Measurements from ENCODE around the gene FBLN7. TPM values are rescaled to one million over a fixed set of nuclear protein-coding genes. Genes with fewer than 3 reads are reported as not detected.

FBLN7 gene
- total and polyA plus RNA-seq, 2 experiments from 2014 or later = 0.16 TPM; not detected in 1

- Histone ChIP-seq H2AFZ (no peak overlapping the region), H3K9me2 (ENCODE audit: insufficient read depth) (no peaks in the 10 kb centered on the region), H3K4me3 (no peak overlapping the region), H3K27ac (ENCODE audit: low read depth) (no peak overlapping the region), H3K36me3 (ENCODE audit: insufficient read depth) (no peaks in the 10 kb centered on the region), H3K4me1 (ENCODE audit: insufficient read depth) (peaks cover 5% of the 10 kb centered on the region; the same call in 1 of the 2 replicates), H4K20me1 (replicated peaks; ENCODE audit: insufficient read depth) (no peaks in the 10 kb centered on the region), H3F3A (replicated peaks; ENCODE audit: low read depth) (no peaks in the 10 kb centered on the region), H3K27me3 (ENCODE audit: insufficient read depth) (peaks cover 34% of the 10 kb centered on the region), H3K79me2 (replicated peaks; ENCODE audit: insufficient read depth) (no peaks in the 10 kb centered on the region), H3K4me2 (no peak overlapping the region)
- Mint-ChIP-seq H3K36me3 (ENCODE audit: low read depth) (no peaks in the 10 kb centered on the region), H3K27me3 (ENCODE audit: insufficient read depth, low read depth, poor library complexity) (peaks cover 36% of the 10 kb centered on the region), H3K27ac (no peak overlapping the region), H3K4me1 (peaks cover 6% of the 10 kb centered on the region; the same call in 1 of the 3 replicates), H3K9me3 (no peaks in the 10 kb centered on the region; the same call in 2 of the 3 replicates), H3K4me3 (no peak overlapping the region)
- DNase-seq (ENCODE audit: low spot score) (no peak), ATAC-seq (no peak)
- TF ChIP-seq POLR2AphosphoS5 (IDR thresholded peaks at IDR 0.05; ENCODE audit: low read depth) = no peak
- TF ChIP-seq REST (IDR thresholded peaks at IDR 0.05; ENCODE audit: unreplicated experiment) = no peak
- TF ChIP-seq ETS1 (IDR thresholded peaks at IDR 0.05) = no peak
- no peak for TF ChIP-seq NANOG (IDR thresholded peaks at IDR 0.05; ENCODE audit: borderline replicate concordance)
- TF ChIP-seq EZH2 (IDR thresholded peaks at IDR 0.05; ENCODE audit: low read depth, unreplicated experiment) = no peak
- TF ChIP-seq, protein P1, sequence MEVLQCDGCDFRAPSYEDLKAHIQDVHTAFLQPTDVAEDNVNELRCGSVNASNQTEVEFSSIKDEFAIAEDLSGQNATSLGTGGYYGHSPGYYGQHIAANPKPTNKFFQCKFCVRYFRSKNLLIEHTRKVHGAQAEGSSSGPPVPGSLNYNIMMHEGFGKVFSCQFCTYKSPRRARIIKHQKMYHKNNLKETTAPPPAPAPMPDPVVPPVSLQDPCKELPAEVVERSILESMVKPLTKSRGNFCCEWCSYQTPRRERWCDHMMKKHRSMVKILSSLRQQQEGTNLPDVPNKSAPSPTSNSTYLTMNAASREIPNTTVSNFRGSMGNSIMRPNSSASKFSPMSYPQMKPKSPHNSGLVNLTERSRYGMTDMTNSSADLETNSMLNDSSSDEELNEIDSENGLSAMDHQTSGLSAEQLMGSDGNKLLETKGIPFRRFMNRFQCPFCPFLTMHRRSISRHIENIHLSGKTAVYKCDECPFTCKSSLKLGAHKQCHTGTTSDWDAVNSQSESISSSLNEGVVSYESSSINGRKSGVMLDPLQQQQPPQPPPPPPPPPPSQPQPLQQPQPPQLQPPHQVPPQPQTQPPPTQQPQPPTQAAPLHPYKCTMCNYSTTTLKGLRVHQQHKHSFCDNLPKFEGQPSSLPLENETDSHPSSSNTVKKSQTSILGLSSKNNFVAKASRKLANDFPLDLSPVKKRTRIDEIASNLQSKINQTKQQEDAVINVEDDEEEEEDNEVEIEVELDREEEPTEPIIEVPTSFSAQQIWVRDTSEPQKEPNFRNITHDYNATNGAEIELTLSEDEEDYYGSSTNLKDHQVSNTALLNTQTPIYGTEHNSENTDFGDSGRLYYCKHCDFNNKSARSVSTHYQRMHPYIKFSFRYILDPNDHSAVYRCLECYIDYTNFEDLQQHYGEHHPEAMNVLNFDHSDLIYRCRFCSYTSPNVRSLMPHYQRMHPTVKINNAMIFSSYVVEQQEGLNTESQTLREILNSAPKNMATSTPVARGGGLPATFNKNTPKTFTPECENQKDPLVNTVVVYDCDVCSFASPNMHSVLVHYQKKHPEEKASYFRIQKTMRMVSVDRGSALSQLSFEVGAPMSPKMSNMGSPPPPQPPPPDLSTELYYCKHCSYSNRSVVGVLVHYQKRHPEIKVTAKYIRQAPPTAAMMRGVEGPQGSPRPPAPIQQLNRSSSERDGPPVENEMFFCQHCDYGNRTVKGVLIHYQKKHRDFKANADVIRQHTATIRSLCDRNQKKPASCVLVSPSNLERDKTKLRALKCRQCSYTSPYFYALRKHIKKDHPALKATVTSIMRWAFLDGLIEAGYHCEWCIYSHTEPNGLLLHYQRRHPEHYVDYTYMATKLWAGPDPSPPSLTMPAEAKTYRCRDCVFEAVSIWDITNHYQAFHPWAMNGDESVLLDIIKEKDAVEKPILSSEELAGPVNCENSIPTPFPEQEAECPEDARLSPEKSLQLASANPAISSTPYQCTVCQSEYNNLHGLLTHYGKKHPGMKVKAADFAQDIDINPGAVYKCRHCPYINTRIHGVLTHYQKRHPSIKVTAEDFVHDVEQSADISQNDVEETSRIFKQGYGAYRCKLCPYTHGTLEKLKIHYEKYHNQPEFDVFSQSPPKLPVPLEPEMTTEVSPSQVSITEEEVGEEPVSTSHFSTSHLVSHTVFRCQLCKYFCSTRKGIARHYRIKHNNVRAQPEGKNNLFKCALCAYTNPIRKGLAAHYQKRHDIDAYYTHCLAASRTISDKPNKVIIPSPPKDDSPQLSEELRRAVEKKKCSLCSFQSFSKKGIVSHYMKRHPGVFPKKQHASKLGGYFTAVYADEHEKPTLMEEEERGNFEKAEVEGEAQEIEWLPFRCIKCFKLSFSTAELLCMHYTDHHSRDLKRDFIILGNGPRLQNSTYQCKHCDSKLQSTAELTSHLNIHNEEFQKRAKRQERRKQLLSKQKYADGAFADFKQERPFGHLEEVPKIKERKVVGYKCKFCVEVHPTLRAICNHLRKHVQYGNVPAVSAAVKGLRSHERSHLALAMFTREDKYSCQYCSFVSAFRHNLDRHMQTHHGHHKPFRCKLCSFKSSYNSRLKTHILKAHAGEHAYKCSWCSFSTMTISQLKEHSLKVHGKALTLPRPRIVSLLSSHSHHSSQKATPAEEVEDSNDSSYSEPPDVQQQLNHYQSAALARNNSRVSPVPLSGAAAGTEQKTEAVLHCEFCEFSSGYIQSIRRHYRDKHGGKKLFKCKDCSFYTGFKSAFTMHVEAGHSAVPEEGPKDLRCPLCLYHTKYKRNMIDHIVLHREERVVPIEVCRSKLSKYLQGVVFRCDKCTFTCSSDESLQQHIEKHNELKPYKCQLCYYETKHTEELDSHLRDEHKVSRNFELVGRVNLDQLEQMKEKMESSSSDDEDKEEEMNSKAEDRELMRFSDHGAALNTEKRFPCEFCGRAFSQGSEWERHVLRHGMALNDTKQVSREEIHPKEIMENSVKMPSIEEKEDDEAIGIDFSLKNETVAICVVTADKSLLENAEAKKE (CRISPR knock-in tag; IDR thresholded peaks at IDR 0.05) = no peak
- no peak for TF ChIP-seq EZH2phosphoT487 (IDR thresholded peaks at IDR 0.05; ENCODE audit: unreplicated experiment)
- TF ChIP-seq ZNF114 (CRISPR knock-in tag; IDR thresholded peaks at IDR 0.05) = no peak
- TF ChIP-seq ZNF331 (CRISPR knock-in tag; IDR thresholded peaks at IDR 0.05; ENCODE audit: low read depth) = no peak
- no peak for TF ChIP-seq CREB1 (CRISPR knock-in tag; IDR thresholded peaks at IDR 0.05; ENCODE audit: low read depth)
- no peak for TF ChIP-seq JUNB (IDR thresholded peaks at IDR 0.05; ENCODE audit: unreplicated experiment)
- TF ChIP-seq STAT1 (IDR thresholded peaks at IDR 0.05; ENCODE audit: unreplicated experiment) = no peak
- TF ChIP-seq CTCF (conservative IDR thresholded peaks at IDR 0.05; ENCODE audit: low read depth in 2 of 2) = no peak
Measured at GRCh38 chr2:112134120-112134519, 4.1 kb upstream of the FBLN7 start.

Measured in GM23338 (cell line).